Fibroblast of skin of right biceps (primary cell): ENCODE data around the gene TBC1D5.

Experiments
- DNase-seq: peaks from one replicate; pipeline ENCODE4 v3.0.0-alpha.2; 2013

Gene TBC1D5

DNA sequence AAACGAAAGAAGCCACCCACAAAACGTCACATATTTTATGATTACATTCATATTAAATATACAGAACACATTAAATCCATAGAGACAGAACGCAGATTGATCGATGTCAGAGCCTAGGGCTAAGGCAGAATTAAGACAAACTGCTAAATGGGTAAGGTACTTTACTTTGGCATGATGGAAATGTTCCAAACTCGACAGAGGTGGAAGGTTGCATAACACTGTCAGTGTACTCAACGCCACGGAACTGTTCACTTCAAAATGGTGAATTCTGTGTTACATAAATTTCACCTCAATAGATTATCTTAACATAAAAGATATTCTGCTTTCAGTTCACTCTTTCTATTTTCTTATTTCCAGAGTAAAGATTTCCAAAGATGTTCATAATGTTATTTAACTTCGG is 158.4 kb downstream of the TBC1D5 start:
- DNase-seq = no peak

DNA sequence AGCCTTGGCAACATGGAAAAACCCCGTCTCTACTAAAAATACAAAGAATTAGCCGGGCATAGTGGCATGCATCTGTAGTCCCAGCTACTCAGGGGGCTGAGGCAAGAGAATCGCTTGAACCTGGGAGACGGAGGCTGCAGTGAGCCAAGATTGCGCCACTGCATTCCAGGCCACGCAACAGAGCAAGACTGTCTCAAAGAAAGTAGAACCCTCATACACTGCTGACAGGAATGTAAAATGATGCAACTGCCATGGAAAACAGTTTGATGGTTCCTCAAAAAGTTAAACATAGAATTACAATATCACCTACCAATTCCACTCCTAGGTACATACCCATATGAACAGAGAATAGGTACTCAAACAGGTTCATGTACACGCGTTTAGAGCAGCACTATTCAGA is 158.9 kb downstream of the TBC1D5 start:
- DNase-seq = peak; percentile 18

DNA sequence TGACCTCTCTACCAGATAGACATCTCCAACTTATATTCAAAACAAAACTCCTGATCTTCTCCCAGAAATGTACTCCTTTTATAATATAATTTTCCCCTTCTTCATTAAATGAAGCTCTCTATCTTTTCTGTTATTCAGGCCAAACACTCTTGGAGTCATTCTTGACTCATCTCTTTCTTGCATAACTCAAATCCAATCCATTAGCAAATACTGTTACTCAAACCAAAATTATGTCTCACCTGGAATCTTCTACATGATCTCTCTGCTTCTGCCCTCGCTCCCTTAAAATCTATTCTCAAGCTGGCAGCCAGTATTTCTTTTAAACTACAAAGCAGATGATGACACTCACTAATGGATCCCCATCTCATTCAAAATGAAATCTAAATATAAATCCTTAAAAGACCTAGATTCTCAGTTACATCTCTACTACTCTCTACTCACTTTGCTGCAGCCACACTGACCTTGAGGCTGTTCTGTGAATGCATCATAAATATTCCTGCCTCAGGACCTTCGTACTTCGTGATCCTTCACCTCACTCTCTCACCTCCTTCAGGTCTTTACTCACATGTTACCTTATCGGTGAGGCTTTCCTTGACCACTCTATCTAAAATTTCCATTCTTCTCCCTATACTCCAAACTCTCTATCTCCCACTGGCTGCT is 160.9 kb downstream of the TBC1D5 start:
- DNase-seq = peak; percentile 25

DNA sequence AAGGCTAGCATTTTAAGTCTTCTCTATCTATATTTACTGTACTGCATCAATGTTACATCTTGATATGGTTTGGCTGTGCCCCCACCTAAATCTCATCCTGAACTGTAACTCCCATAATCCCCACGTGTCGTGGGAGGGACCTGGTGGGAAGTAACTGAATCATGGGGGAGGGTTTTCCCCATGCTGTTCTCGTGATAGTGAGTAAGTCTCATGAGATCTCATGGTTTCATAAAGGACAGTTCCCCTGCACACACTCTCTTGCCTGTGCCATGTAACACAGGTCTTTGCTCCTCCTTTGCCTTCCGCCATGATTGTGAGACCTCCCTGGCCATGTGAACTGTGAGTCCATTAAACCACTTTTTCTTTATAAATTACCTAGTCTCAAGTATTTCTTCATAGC is 161.5 kb downstream of the TBC1D5 start:
- no peak for DNase-seq

DNA sequence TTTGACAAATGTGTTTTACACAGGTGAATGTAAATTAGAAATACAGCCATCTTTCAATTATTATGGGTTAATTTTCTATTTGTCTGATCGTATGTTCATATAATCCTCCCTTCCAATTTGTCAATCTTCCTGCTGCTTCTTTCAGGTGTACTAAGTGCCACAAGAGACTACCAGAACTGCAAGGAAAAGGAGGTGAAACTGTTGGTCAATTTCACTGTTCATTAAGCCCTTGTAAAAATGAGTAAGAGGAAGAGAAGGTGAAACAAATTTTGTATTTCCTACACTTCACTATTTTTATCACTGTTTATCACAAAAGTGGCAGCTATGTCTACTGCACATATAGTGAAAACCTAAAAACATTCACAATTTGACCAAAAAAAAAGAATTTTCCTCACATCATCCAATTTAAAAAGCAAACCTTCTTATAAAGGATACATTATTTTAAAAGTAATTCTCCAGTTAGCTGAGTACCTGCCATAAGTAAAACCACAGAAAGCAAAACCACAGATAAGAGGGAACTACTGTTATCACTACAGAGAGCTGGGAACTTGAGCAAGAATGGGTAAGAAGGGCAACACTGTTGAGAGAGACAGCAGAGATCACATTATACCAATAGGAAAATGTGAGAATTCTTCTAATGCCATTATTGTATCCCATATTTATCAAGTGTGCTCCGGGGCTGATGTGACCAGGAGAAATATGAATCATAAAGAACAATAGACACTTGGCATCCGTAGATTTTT is 163.0 kb downstream of the TBC1D5 start:
- DNase-seq = peak; percentile 7

DNA sequence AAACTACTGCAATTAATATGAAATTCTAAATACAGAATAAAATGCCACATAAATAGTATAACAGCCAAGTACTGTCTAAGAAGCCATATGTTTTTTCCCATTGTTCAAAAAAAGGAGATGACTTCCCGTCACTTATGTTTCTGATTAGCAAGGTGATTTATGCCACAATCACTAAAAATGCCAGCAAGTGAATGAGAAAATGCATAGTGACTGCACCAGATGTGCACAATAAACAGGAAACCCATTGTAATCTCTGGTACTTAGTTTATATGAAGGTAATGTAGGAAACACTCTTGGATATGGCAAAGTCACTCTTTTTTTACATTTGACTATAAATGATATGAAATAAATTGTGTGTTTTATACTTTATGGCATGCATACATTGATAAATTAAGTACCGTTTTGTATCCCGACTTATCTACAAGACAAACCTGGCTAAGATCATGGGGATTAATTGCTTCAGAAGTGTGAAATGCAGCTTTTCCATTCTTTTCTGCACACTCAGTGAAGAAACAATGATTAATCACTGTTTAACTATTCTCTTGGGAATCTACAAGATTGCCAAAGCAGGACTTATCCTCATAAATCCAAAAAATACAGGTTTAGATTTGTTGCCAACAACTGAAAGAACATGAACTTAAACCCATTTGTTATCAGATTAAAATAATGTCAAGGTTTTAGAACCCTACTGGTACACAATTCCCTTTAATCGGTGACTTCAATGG is 164.5 kb downstream of the TBC1D5 start:
- DNase-seq = peak; percentile 54

DNA sequence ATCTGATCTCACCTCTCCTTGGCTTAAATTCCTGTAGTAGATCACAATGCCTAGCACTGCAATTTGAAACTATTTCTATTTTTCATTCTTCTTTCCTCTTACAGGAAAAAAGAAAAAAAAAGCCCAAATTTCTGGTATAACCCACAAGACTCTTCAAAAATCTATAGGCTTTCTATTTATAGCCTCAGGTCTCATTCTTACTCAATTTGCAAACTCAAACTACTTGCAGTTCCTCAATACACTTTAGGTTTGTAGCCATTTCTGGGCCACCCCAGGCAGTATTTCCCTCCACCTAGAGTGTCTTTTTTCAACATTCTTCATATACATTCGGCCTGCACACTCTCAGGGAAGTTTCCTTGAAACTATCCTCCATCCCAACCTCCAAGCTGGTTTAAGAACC is 169.0 kb downstream of the TBC1D5 start:
- DNase-seq = no peak

DNA sequence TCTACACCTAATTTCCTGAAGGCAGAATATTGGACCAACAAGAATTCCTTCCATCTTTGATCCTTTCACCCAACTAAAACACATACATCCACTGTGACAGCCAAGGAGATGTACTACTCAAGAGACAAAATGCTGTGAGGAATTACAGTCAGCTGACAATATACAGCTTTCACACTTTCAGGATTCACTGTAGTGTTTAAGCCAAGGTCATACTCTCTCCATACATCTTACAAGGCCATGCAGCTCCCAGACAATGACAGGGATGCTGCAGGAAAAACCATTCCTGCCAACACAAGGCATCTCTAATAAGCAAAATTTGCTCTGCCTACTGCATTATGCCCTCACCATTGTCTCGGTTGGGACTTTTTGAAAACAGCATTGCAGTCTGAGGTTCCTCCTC is 170.7 kb downstream of the TBC1D5 start:
- DNase-seq = no peak

DNA sequence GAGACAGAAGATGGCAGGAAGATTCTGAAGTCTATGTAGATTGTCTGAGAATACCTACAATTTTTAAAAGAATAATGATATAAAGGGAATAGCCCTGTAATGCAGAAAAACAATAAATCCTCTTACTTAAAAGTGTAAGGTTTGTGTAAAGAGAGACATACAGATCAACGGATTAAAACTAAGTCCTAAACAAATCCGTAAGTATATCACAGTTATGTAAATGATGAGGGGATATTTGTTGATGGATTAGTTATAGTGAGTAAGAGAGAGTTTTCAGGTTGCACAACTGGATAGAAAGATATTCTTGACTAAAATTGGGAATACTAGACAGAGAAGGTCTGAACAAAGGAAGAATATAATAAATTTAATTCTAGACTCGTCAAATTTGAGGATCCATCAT is 179.6 kb downstream of the TBC1D5 start:
- no peak for DNase-seq

DNA sequence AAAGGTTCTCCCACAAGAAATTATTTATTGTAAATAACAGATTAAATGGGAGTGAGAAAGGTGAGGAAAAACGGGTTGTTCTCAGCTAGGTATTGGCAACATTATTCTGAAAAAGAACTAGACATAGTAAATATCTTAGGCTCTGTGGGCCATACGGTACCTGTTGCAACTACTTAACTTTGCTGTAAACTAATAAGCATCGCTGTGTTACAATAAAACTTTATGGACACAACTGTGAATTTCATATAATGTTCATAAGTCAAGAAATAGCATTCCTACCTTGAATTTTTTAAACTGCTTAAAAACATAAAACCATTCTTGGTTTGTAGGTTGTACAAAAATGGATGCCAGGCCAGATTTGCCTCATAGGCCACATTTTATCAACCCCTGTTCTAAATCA is 183.9 kb downstream of the TBC1D5 start:
- DNase-seq = no peak

DNA sequence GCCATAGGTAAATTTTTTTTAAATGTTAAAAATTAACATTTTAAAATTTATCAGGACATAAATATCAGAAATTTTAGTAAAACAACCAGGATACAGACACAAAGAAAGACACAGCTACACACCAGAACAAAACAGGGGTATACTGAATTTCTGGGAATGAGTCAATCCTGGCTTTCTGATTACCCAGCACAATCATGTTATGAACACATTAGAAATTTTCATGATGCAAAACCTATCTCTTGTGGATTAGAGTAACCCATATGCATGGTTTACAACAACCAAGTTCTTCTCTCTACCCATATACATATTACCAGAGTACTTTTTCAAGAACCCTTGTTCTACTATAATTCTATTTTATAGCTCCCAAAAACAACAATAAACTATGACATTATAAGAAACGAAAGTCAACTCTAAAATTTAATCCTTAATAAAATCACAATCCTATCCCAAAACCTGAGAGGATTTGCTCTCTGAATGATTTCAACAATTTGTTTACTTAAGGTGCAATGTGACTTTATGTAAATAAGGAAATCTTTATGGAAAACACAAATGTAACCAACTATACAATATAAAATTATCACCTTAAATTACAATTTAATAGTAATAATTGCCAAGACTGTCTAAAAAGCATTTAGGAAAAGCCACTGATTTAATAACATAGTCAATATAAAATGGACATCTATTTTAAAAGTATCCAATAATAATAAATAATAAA is 184.5 kb downstream of the TBC1D5 start:
- DNase-seq = no peak

DNA sequence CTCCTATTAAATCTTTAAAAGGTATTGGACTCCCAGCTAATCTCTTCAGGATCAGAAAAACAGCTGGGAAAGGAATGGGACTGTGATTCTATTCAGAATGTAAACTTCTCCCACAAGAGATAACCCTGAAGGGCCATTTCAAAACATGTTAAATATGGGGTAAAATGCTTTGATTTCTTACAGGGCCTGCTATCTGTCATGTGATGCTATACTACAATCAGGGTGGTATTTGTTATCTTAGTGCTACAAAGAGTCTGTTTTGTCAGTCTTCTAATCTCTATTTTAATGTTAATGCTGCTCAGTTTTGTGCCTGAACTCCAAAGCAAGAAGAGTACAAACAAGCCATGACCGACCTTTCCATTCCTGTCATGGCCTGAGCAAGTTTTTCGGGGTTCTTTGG is 186.9 kb downstream of the TBC1D5 start:
- no peak for DNase-seq

DNA sequence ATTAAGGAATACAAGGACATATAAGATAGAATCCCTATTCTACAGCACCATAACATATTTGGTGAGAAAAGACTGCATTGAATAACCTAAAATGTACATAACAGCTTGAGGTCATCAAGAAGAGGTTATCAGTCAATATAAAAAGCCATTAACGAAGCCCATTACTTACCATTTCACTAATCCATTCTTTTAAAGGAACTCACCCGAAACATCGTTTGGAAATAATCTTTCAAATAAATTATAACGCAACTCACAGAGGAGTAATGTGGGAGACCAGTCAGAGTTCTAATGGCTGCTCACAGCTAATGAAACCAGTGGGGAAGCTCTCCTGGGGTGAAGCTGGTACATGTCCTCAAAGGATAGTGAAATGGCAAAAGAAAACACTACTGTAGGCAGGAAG is 188.4 kb downstream of the TBC1D5 start:
- DNase-seq = no peak

DNA sequence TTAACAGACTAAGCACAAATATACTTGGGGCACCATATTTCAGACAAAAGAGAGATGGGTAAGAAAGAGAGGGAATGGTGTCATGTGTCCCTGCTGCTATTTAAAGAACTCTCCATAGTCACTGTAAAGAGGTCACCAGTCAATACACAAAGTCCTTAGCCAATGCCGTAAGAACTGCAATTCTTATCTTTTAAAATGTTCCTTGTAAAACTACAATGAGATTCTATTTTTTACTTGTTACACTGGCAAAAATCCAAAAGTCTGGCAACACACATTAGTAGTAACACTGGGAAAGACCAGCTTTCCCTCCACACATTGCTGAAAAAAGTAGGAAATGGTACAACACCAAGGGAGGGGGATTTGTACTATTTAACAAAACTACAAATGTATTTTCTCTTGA is 189.4 kb downstream of the TBC1D5 start:
- no peak for DNase-seq

DNA sequence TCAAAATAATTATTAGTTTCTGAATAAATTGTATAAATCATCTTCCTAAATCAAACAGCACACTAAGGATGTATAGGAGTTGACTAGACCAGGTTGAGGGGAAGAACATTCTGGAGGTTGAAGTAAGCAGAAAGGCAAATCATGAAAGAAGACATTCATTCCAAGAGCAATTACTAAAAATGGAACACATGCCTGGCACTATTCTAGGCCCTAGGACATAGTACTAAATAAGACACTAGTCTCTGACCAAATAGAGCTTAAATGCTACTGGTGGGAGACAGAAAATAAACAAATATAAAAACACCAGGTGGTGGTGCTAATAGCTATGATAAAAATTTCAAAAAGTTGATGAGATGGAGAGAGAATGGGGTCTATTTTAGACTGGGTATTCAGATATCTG is 190.1 kb downstream of the TBC1D5 start:
- no peak for DNase-seq

DNA sequence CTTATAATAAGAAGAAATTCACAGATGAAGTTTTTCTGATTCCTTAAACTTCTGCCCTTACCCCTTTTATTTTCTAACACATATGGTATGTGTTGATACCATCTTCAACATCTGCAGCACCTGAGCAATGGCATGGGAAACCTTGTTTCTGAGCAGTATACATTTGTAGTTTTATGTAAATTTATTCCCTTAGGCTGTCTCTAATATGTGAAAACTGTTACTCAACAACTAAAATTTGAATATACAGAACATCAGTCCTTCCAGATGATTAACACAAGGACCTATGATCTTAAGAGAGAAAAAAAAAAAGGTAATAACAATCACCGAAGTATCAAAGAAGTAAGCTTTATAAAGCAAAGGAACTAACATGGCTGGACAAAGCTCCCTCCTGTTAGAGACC is 190.5 kb downstream of the TBC1D5 start:
- no peak for DNase-seq

DNA sequence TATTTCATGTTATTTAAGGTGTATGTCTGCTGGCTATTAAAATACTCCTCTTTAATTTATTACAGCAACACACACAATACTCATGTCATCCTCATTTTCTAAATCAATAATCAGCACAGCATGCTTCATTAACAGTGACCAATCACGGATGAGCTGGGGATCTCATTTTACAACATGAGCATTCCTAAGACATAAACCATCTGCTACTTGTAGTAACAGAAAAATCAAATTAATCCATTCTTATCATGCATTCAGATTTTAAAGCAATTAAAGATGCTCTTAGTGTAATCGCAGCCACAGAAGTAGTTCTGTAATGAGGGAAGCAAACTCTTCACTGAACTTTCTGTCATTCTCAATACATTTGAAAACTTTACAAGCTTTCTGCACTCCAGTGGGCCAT is 191.1 kb downstream of the TBC1D5 start:
- DNase-seq = peak; percentile 15

DNA sequence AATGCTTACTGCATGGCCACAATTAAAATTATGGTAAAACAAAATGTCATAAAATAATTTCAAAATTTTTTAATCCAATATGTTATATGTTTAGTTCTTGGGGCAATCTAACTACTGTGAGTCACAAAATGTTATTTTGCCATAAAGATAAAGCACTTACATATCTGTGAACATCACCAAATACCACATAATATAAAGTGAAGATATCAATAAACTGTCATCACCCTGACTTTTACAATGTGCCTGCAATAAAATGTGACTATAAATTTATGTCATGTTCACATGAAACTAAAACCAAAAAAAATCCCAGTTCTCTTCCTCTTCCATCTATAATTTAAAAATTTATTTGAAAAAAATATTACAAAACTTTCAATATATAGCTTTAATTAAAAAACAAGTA is 191.8 kb downstream of the TBC1D5 start:
- DNase-seq = no peak

DNA sequence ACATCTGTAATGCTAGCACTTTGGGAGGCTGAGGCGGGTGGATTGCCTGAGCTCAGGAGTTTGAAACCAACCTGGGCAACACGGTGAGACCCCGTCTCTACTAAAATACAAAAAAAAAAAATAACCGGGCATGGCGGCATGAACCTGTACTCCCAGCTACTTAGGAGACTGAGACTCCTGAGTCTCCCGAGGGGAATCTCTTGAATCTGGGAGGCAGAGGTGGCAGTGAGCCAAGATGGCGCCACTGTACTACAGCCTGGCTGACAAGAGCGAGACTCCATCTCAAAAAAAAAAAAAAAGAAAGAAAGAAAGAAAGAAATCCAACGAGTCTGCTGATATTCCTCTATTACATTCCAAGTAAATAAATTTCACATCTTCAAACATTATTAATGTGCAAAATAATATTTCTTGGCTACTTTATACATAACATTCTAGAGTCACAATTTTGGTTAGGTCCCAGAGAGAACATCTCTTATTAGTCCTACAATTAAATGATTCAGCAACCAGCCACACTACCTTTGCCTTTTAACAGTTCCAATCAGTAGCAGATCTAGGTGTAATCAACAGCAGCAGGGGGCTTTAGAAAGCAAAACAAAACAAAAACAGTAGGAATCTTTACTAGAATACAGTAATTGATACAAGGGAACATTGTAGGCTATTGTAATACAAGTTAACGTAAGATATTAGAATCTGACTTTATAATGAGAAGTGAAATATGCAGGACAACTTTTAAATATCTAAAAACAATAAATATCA is 195.8 kb downstream of the TBC1D5 start:
- no peak for DNase-seq

DNA sequence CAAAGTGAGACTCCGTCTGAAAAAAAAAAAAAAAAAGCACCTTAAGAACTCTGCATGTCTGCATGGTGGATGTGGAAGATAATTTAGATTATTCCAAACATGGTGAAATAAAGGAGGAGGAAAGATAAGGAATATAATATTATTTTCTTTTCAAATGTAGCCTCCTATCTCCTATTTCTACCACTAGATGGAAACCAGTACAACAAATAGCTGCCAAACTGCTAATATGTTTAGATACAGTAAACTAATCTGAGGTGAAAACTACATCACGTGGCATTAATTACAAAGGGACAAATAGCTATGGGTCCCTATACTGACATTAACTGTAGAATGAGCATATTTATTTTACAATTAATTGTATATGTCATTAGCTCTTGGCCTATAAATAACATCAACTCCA is 197.8 kb downstream of the TBC1D5 start:
- DNase-seq = no peak

DNA sequence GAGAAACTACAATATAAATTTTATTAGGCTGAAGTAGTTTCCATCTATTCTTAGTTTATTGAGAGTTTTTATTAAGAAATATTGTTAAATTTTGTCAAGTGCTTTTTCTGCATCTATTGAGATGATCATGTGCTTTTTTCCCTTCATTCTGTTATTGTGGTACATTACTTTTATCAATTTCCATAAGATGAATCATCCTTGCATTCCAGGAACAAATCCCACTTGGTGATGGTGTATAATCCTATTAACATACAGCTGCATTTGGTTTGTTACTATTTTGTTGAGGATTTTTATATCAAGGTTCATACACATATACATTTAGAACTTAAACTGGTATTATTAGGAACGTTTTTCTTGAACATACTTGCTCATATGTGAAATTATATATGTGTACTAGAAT is 199.8 kb downstream of the TBC1D5 start:
- DNase-seq = peak; percentile 17

DNA sequence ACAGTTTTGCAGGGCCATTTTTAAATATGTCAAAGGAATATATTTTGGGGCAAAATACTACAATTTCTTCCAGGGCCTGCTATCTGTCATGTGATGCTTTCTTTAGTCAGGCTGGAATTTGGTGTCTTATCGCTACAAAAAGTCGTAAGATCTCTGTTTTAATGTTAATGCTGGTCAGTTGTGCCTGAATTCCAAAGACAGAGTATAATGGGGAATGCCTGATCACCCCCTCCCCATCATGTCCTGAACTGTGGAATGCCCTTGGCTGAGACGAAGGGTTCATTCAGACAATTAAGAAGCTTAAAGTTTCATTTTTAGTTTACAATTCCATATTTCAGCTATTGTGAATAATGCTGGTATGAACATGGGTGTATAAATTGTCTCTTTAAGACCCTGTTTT is 203.0 kb downstream of the TBC1D5 start:
- DNase-seq = no peak

DNA sequence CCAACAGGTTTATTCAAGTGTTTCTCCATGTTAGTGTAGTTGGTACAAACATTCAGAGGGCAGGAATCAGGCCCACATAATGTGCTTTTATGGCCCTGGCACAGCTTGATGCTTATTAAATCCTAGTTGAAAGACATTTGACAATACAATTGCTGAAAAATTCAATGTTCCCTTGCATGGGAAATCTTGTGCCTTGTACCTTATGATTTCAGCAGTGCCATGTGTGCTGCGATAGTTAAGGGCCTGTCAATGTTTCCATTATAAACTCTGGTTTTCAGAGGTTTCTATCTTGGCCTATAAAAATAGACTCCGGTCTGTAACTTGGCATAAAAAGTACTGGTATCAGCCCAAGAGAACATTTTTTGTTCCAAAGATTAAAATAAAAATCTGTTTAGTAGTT is 207.2 kb downstream of the TBC1D5 start:
- DNase-seq = no peak
